Measurements from ENCODE around the gene ATF3.

Gene ATF3

GRCh38 chr1:212621949-212622305 is 13.4 kb downstream of the ATF3 start:
- H3K36me3 ChIP-seq (ENCODE audit: control insufficient read depth, insufficient read depth, low read length, severe bottlenecking): peaks cover 44% of the 10 kb centered on the region
- H3K4me1 ChIP-seq (ENCODE audit: control insufficient read depth, insufficient read depth, low read length): no peaks in the 10 kb centered on the region
- peaks cover 15% of the 10 kb centered on the region for H3K27me3 ChIP-seq (replicated peaks; ENCODE audit: control insufficient read depth, insufficient read depth, low read length)
- no peaks in the 10 kb centered on the region for H3K9me3 ChIP-seq (ENCODE audit: control insufficient read depth, low read length)
- no peak overlapping the region for H3K9ac ChIP-seq (ENCODE audit: low read length)
- no peak overlapping the region for H3K4me3 ChIP-seq (ENCODE audit: low read length)
- no peak for DNase-seq (ENCODE audit: low read depth)

GRCh38 chr1:212622467-212622866 is 13.9 kb downstream of the ATF3 start:
- H3K4me3 ChIP-seq (ENCODE audit: low read length): no peak overlapping the region
- no peak overlapping the region for H3K9ac ChIP-seq (ENCODE audit: low read length)
- H3K27me3 ChIP-seq (replicated peaks; ENCODE audit: control insufficient read depth, insufficient read depth, low read length): peaks cover 16% of the 10 kb centered on the region
- H3K4me1 ChIP-seq (ENCODE audit: control insufficient read depth, insufficient read depth, low read length): no peaks in the 10 kb centered on the region
- H3K36me3 ChIP-seq (ENCODE audit: control insufficient read depth, insufficient read depth, low read length, severe bottlenecking): peaks cover 39% of the 10 kb centered on the region
- no peaks in the 10 kb centered on the region for H3K9me3 ChIP-seq (ENCODE audit: control insufficient read depth, low read length)
- no peak for DNase-seq (ENCODE audit: low read depth)

- no peak for DNase-seq (ENCODE audit: low read depth)
- Histone ChIP-seq H3K4me1 (ENCODE audit: control insufficient read depth, insufficient read depth, low read length) (no peaks in the 10 kb centered on the region), H3K27me3 (replicated peaks; ENCODE audit: control insufficient read depth, insufficient read depth, low read length) (peaks cover 16% of the 10 kb centered on the region), H3K4me3 (ENCODE audit: low read length) (no peak overlapping the region), H3K9ac (ENCODE audit: low read length) (no peak overlapping the region), H3K9me3 (ENCODE audit: control insufficient read depth, low read length) (no peaks in the 10 kb centered on the region), H3K36me3 (ENCODE audit: control insufficient read depth, insufficient read depth, low read length, severe bottlenecking) (peaks cover 34% of the 10 kb centered on the region)
These were observed 14.3 kb downstream of the ATF3 start for GRCh38 chr1:212622906-212623305.

GRCh38 chr1:212623603-212624002 is 15.0 kb downstream of the ATF3 start:
- Histone ChIP-seq H3K4me1 (ENCODE audit: control insufficient read depth, insufficient read depth, low read length) (no peaks in the 10 kb centered on the region), H3K36me3 (ENCODE audit: control insufficient read depth, insufficient read depth, low read length, severe bottlenecking) (peaks cover 27% of the 10 kb centered on the region), H3K27me3 (replicated peaks; ENCODE audit: control insufficient read depth, insufficient read depth, low read length) (peaks cover 16% of the 10 kb centered on the region), H3K4me3 (ENCODE audit: low read length) (no peak overlapping the region), H3K9me3 (ENCODE audit: control insufficient read depth, low read length) (no peaks in the 10 kb centered on the region), H3K9ac (ENCODE audit: low read length) (no peak overlapping the region)
- DNase-seq (ENCODE audit: low read depth): no peak

- Histone ChIP-seq H3K9ac (ENCODE audit: low read length) (no peak overlapping the region), H3K9me3 (ENCODE audit: control insufficient read depth, low read length) (no peaks in the 10 kb centered on the region), H3K36me3 (ENCODE audit: control insufficient read depth, insufficient read depth, low read length, severe bottlenecking) (peaks cover 13% of the 10 kb centered on the region), H3K27me3 (replicated peaks; ENCODE audit: control insufficient read depth, insufficient read depth, low read length) (peaks cover 16% of the 10 kb centered on the region), H3K4me1 (ENCODE audit: control insufficient read depth, insufficient read depth, low read length) (no peaks in the 10 kb centered on the region), H3K4me3 (ENCODE audit: low read length) (no peak overlapping the region)
- no peak for DNase-seq (ENCODE audit: low read depth)
These were observed 16.5 kb downstream of the ATF3 start for GRCh38 chr1:212624976-212625501.

GRCh38 chr1:212625781-212626450 is 17.4 kb downstream of the ATF3 start:
- Histone ChIP-seq H3K9ac (ENCODE audit: low read length) (no peak overlapping the region), H3K4me1 (ENCODE audit: control insufficient read depth, insufficient read depth, low read length) (no peaks in the 10 kb centered on the region), H3K36me3 (ENCODE audit: control insufficient read depth, insufficient read depth, low read length, severe bottlenecking) (peaks cover 4% of the 10 kb centered on the region), H3K9me3 (ENCODE audit: control insufficient read depth, low read length) (no peaks in the 10 kb centered on the region), H3K27me3 (replicated peaks; ENCODE audit: control insufficient read depth, insufficient read depth, low read length) (peaks cover 16% of the 10 kb centered on the region), H3K4me3 (ENCODE audit: low read length) (no peak overlapping the region)
- no peak for DNase-seq (ENCODE audit: low read depth)

- DNase-seq (ENCODE audit: low read depth): no peak
- H3K9ac ChIP-seq (ENCODE audit: low read length): no peak overlapping the region
- H3K27me3 ChIP-seq (replicated peaks; ENCODE audit: control insufficient read depth, insufficient read depth, low read length): peaks cover 16% of the 10 kb centered on the region
- no peaks in the 10 kb centered on the region for H3K4me1 ChIP-seq (ENCODE audit: control insufficient read depth, insufficient read depth, low read length)
- no peaks in the 10 kb centered on the region for H3K36me3 ChIP-seq (ENCODE audit: control insufficient read depth, insufficient read depth, low read length, severe bottlenecking)
- H3K4me3 ChIP-seq (ENCODE audit: low read length): no peak overlapping the region
- H3K9me3 ChIP-seq (ENCODE audit: control insufficient read depth, low read length): no peaks in the 10 kb centered on the region
These were observed 19.5 kb downstream of the ATF3 start for GRCh38 chr1:212628046-212628445.

GRCh38 chr1:212628813-212629415 is 20.4 kb downstream of the ATF3 start:
- Histone ChIP-seq H3K4me1 (ENCODE audit: control insufficient read depth, insufficient read depth, low read length) (no peaks in the 10 kb centered on the region), H3K9ac (ENCODE audit: low read length) (no peak overlapping the region), H3K4me3 (ENCODE audit: low read length) (no peak overlapping the region), H3K27me3 (replicated peaks; ENCODE audit: control insufficient read depth, insufficient read depth, low read length) (peaks cover 16% of the 10 kb centered on the region), H3K36me3 (ENCODE audit: control insufficient read depth, insufficient read depth, low read length, severe bottlenecking) (no peaks in the 10 kb centered on the region), H3K9me3 (ENCODE audit: control insufficient read depth, low read length) (no peaks in the 10 kb centered on the region)
- no peak for DNase-seq (ENCODE audit: low read depth)

- Histone ChIP-seq H3K27me3 (replicated peaks; ENCODE audit: control insufficient read depth, insufficient read depth, low read length) (peaks cover 16% of the 10 kb centered on the region), H3K9me3 (ENCODE audit: control insufficient read depth, low read length) (peaks cover 6% of the 10 kb centered on the region), H3K9ac (ENCODE audit: low read length) (no peak overlapping the region), H3K4me3 (ENCODE audit: low read length) (no peak overlapping the region), H3K4me1 (ENCODE audit: control insufficient read depth, insufficient read depth, low read length) (peaks cover under 1% of the 10 kb centered on the region), H3K36me3 (ENCODE audit: control insufficient read depth, insufficient read depth, low read length, severe bottlenecking) (no peaks in the 10 kb centered on the region)
- no peak for DNase-seq (ENCODE audit: low read depth)
These were observed 21.0 kb downstream of the ATF3 start for GRCh38 chr1:212629450-212630157.

GRCh38 chr1:212630158-212630900 is 21.8 kb downstream of the ATF3 start:
- peaks cover 15% of the 10 kb centered on the region for H3K27me3 ChIP-seq (replicated peaks; ENCODE audit: control insufficient read depth, insufficient read depth, low read length)
- H3K9me3 ChIP-seq (ENCODE audit: control insufficient read depth, low read length): peaks cover 10% of the 10 kb centered on the region
- H3K36me3 ChIP-seq (ENCODE audit: control insufficient read depth, insufficient read depth, low read length, severe bottlenecking): no peaks in the 10 kb centered on the region
- peaks cover 8% of the 10 kb centered on the region for H3K4me1 ChIP-seq (ENCODE audit: control insufficient read depth, insufficient read depth, low read length)
- DNase-seq (ENCODE audit: low read depth): peak; percentile 77
- H3K9ac ChIP-seq (ENCODE audit: low read length): no peak overlapping the region
- H3K4me3 ChIP-seq (ENCODE audit: low read length): no peak overlapping the region

- Histone ChIP-seq H3K9ac (ENCODE audit: low read length) (no peak overlapping the region), H3K4me1 (ENCODE audit: control insufficient read depth, insufficient read depth, low read length) (peaks cover 34% of the 10 kb centered on the region), H3K9me3 (ENCODE audit: control insufficient read depth, low read length) (peaks cover 10% of the 10 kb centered on the region), H3K36me3 (ENCODE audit: control insufficient read depth, insufficient read depth, low read length, severe bottlenecking) (no peaks in the 10 kb centered on the region), H3K4me3 (ENCODE audit: low read length) (no peak overlapping the region), H3K27me3 (replicated peaks; ENCODE audit: control insufficient read depth, insufficient read depth, low read length) (no peaks in the 10 kb centered on the region)
- no peak for DNase-seq (ENCODE audit: low read depth)
These were observed 24.6 kb downstream of the ATF3 start for GRCh38 chr1:212633161-212633560.

Measured in adipocyte (in vitro differentiated cells).